T follicular helper cell (primary cell): ENCODE results near the gene NKD1.

ENCODE experiments used
- DNase-seq: peaks from one replicate; pipeline ENCODE4 v3.0.0-alpha.2; 2020; ENCODE audit warnings: low read depth

Gene NKD1

GRCh38 chr16:50645563-50646220 is 97.5 kb downstream of the NKD1 start:
- no peak for DNase-seq

DNA sequence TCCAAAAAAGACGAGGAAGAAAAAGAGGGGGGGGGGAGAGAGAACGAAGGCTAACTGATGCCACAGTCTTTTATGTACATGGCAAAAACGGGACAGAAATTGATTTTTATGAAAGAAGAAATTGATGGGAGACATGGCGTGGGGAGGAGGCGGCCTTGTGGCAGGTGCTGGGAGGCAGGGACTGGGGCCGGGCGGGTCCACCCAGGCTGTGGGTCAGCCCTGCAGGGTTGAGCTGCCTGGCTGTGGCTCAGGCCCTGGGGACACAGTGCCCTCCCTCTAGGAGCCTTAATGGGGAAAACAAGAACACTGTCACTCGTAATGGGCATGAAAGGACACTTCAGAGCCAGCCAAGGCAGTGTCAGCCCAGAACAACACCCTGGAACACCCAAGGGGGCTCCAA is 98.1 kb downstream of the NKD1 start:
- DNase-seq, result no peak

DNA sequence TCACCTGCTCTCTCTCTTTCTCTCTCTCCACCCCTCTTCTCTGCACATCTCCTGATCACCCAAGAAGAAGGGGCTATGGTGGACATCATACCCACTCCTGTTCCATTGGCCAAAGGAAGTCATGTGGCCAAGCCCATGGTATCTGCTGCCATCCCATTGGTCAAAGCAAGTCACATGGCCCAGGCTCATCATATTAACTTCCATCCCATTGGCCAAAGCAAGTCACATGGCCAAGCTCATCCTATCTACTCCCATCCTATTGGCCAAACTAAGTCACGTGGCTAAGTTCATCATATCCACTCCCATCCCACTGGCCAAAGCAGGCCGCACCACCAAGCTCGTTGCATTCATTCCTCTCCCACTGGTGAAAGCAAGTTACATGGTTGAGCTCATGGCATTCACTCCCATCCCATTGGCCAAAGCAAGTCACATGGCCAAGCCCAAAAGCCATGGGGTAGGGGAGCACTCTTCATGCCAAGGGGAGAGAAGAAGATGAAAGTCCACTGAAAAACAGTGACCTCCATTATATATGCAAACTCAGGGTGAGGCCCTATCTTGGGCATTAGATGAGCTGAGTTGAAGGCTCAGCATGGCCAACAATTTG is 103.7 kb downstream of the NKD1 start:
- no peak for DNase-seq

DNA sequence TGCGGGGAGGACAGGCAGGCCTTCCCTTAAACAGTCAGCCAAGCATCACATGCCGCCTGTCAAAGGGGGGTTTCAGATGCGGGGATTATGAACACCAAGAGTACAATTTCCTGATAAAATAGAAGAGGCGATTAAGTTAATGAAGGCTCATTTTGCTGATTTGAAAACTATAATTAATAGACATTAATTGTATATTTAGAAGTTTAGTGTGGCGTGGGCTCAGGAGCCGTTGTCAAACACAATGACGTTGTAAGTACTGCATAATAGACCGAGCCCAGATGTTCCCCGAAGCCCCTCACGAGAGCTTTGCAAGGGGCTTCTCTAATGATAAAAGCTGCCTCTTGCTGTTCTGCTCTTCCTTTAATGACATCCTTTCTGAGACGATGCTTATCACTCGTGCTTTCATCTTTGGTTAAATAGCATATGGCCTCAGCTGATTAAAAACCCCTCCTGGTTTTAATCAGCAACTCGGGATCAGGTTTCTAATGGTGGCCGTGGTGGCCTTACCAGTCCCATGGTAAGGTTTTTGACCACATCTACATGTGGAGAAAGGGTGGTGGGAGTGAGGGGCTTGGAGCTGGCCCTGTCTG is 104.7 kb downstream of the NKD1 start:
- no peak for DNase-seq

GRCh38 chr16:50653633-50654519 is 105.7 kb downstream of the NKD1 start:
- DNase-seq, result no peak

DNA sequence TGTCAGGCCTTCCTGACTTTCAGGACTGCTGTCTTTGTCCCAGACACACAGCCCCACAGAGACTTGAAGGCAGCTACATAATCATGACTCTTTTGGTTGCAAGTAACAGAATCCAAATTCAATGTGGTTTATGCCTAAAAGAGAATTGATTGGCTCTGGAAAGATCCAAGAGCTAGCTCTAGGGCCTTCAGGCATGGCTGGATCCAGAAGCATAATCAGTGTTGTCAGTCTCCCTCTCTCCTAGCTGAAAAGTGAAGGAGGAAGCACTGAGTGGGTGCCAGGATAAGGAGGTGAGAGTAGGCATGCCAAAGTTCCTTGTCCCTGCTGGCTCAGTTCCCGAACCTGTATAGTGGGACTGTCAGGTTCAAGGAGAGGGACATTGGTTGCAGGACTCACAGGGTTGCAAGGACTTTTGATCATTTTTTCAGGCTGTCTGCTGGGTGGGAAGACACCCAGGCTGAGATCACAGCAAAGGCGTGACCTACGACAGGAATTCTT is 107.4 kb downstream of the NKD1 start:
- DNase-seq, result no peak

DNA sequence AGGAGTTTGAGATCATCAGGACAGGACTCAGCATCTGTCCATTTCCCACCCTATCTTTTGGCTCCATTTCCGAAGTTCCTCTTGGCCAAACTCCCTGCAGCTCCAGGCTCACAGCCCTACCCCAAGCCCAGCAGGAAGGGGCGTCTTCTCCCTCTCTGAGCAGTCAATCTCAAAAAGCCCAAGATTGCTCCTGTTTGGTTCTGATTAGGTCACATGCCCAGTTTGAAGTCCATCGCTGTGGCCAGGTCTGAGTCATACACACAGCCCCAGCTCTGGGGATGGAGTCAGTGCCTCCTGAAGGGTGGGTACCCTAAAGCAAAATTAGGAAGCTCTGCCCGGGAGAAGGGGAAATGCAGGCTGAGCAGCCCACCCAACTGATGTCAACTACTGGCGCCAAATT is 109.0 kb downstream of the NKD1 start:
- no peak for DNase-seq

DNA sequence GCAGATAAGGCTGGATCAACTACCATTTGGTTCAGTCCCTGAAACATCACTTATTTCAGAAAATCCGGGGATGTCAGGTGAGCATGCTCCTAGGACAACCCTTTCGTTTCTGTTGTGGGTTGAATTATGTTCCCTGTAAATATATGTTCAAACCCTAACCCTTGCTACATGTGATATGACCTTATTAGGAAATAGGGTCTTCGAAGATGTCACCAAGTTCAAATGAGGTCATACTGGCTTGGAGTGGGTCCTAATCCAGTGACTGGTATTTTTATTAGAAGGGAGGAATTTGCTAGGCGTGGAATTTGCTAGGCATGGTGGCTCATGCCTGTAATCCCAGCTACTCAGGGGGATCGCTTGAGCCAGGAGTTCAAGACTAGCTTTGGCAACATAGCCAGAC is 111.6 kb downstream of the NKD1 start:
- DNase-seq, result no peak

DNA sequence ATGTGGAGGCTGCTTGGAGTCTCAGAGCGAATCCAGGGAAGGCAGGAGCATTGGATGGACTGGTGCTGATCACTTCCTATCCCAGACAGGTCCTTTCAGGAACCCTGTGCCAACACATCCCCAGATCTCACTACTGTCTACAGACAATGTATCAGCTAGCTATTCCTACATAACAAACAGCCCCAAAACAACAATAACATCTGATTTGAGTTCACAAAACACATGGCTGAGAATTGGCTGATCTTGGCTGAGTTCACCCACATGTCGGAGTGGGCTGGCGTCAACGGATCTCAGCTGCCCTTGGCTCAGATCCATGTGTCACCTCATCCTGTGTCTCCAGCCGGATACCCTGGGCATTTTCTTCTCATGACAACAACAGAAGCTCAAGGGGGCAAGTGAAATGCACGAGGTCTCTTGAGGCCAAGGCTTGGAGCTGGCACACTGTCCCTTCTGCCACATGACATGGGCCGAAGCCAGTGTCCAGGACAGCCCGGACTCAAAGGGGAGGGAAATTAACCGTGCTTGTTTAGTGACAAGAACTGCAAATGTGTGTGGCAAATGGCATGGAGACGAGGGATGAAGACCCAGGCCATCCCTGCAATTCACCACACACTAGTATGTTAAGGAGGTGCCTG is 114.2 kb downstream of the NKD1 start:
- DNase-seq, result no peak

GRCh38 chr16:50664270-50664669 is 116.1 kb downstream of the NKD1 start:
- DNase-seq, result no peak

DNA sequence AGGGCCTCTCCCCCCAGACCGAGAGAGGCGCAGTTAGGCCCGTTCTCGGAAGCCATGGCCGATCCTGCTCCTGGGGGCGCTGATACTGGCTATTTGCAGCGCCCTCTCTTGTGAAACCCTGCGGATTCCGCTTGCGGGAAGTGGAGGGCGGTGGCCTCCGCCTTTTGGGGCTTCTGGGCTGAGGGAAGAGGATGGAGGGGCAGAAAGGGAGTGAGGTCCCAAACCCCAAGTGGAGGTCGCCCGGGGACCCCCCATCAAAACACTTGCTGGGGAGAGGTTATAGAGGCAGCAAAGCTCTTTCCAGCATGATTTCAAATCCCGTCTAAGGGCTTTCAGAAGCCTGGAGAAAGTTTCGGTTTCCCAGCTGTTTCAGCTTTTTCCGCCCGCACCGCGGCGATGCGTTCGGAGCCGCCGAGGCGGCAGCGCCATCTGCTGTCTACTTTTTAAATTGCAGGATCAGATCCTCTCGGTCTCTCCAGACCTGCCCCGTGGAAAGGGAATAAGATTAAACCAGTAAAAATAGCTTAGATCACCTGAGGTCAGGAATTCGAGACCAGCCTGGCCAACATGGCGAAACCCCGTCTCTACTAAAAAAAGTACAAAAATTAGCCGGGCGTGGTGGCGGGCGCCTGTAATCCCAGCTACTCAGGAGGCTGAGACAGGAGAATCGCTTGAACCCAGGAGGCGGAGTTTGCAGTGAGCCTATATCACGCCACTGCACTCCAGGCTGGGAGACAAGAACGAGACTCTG is 117.1 kb downstream of the NKD1 start:
- DNase-seq, result peak; percentile 73

GRCh38 chr16:50666658-50667496 is 118.7 kb downstream of the NKD1 start:
- no peak for DNase-seq

DNA sequence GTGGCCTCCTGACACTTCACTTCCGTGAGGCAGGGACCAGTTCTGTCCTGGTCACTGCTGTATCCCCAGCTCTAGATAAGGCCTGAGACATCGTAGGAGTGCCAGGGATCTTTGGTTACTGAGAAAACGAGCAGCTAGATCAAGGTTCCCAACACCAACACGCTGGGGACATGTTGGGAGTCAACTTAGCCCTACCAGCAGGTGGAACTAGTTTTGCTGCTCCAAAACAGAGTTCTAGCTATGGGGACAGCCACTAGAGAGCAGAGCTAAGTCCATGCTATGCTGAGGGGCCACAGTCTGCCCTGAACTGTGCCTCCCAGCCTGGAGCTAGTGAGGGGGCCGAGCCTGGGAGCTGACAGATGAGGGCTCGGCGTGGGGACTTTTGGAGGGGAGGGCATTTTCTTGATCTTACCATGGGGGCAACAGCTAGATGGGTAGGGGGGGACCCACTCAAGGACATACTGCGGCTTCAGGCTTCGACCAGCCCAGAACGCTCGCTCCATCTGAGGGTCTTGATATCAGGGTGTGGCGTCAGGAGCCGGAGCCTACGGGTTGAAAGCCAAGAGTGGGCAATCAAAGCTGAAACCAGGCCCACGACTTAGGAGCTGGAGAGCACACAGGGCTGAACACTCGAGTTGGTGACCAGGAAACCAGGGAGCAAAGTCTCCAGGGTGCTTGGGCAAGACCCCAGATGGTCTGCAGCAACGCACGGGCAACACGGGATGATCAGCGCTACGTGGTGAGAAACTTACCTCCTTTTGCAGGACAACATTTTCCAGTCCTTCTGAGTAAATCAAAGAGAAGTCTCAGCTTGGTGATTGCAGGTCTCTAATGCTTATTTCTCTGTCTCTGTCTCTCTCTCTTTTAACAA is 119.5 kb downstream of the NKD1 start:
- no peak for DNase-seq

DNA sequence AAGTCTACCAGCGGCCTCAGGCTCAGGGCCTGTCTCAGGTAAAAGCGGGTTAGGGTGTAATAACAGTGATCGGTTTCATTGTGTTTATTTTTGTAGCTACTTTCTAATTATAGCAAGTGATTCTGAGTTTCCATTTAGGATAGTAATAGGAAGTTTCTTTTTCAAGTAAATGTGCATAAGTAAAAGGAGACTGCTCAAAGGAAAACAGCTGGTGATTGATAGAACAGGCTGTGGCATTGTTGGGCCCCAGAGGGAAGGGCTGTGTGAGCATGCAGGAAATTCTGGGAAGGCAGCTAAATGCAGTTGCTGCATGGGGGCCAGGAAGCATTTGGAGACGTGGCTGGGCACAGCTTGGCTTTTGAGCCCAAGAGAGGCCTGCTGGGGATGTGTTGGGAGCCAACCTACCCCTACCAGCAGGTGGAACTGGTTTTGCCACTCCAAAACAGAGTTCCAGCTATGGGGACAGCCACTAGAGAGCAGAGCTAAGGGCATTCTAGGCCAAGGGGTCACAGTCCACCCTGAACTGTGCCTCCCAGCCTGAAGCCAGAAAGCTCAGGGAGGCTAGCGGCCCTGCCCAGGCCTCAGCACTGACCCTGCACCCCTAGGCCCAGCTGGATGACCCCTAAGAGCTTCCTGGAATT is 120.3 kb downstream of the NKD1 start:
- DNase-seq, result no peak

DNA sequence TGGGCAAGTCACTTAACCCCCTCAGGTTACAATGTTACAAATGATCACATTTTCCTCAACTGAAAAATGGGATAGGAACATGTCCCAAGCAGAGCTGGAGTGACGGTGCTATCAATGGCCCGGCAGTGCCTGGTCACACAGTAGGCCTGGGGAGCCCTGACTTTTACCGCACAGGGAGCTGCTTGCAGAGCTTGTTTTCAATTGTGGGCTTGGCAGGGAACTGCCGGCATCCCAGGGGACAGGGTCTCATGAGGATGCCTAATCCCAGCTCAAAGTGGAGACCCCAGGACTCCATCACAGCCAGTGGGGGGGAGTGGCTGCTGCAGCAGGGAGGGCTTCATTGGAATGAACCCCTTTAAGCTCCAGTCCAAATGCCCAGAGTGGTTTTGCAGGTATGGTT is 121.5 kb downstream of the NKD1 start:
- DNase-seq, result no peak

- DNase-seq, result no peak
Observed at GRCh38 chr16:50670476-50670875, 122.3 kb downstream of the NKD1 start.

DNA sequence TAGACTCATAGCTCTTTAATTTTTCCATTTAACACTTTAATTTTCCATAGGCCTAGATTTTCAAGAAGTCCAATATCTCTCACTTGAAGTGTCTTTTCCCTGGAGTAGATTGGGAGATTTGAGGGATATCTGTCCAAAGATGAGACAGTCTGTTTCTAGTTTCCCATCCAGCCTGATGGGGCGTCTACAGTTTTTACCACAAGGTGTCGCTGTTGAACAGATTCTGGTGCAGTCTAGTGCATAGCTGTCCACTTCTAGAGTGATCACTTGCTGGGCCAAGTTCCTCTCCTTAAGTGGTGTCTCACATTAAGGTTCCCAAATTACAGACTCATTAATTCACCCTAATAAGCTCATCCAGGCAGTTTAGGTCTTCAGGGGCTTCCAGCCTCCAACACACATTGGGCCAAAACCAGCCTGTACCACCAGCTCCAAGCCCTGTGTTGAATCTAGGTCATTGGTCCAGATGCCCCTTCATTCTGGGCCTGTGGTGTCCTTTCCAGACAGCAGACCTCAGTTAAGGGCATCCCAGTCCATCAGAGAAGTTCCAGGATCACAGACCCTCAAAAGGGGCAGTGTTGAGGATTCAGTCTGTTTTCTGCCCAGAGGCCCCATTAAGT is 123.6 kb downstream of the NKD1 start:
- no peak for DNase-seq

DNA sequence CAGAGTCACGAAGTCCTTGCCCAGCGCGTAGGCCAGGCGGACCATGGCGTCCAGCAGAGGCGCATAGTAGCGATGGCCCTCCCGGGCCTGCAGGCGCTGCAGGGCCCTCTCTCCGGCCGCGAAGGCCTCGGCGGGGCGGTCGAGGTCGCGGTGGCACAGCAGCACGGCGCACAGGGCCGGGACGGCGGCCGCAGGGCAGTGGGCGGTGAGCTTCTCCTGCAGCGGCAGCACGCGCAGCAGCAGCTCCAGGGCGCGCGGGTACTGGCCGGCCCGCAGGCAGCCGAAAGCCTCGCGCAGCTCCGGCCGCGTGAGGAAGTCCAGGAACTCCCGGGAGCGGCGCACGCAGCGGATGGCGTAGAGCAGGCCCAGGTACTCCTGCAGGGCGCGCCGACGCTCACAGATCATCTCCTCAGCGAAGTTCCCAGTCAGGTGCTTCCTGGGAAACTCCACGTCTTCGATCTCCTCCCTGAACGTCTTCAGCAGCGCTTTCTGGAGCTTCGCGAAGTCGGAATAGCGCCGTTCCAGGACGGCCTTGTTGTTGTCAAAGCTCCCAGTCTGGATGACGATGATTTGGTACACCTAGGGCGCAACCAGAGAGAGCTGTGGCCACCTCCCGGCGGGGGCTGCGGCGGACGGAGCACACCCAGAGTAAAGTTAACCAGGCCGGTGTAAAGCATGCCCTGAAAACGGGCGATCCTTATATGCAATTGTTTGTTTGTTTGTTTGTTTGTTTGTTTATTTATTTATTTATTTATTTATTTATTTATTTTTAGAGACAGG is 125.5 kb downstream of the NKD1 start:
- DNase-seq, result no peak
